K562 (cell line): Measurements from ENCODE around the gene ZDHHC14. TPM values are rescaled to one million over a fixed set of nuclear protein-coding genes. Genes with fewer than 3 reads are reported as not detected.
A peak's percentile ranks its signal among the peaks of the same experiment; 100 is the strongest.

Source experiments
- ARID2 ChIP-seq: fragments of 450-650 bp; IDR thresholded peaks from 2 replicates; pipeline ENCODE4 v1.6.1; 2017; ENCODE audit warnings: antibody characterized with exemption, mild to moderate bottlenecking
- ARNT ChIP-seq, 2 experiments: fragments of 450-650 bp; IDR thresholded peaks; 2 replicates each; pipeline ENCODE4 v1.6.1; 2016; ENCODE audit warnings: mild to moderate bottlenecking in 1 of 2
- CCAR2 ChIP-seq: fragments of 200-400 bp; formaldehyde crosslinking; IDR thresholded peaks from 2 replicates; pipeline ENCODE4 v1.6.1; 2017; ENCODE audit warnings: mild to moderate bottlenecking, low read depth, low read length
- CSDE1 ChIP-seq, 2 experiments: fragments of 450-650 bp; IDR thresholded peaks; 2 replicates each; pipeline ENCODE4 v1.6.1; 2016; ENCODE audit warnings: mild to moderate bottlenecking in 1 of 2
- ESRRB ChIP-seq: fragments of 250-450 bp; sonication (Bioruptor Pico); IDR thresholded peaks from 2 replicates; pipeline ENCODE4 v1.5.0; 2020; ENCODE audit warnings: mild to moderate bottlenecking, moderate library complexity, borderline replicate concordance
- GABPB1 ChIP-seq: sonication (generic); formaldehyde crosslinking; IDR thresholded peaks from 2 replicates; pipeline ENCODE4 v1.8.0; 2022; ENCODE audit warnings: mild to moderate bottlenecking, missing genetic modification reagents
- HDAC2 ChIP-seq: fragments of 450-650 bp; IDR thresholded peaks from 2 replicates; pipeline ENCODE4 v1.6.1; 2016; ENCODE audit warnings: mild to moderate bottlenecking
- KDM5B ChIP-seq: fragments of 200-600 bp; sonication (generic); IDR thresholded peaks from 2 replicates; pipeline ENCODE4 v1.6.1; 2012; ENCODE audit warnings: low read depth, mild to moderate bottlenecking, moderate library complexity, low read length, control low read depth, inconsistent platforms; ENCODE audit not compliant: insufficient replicate concordance
- MTA2 ChIP-seq: fragments of 450-650 bp; IDR thresholded peaks from 2 replicates; pipeline ENCODE4 v1.6.1; 2016; ENCODE audit warnings: low read depth
- NCOA4 ChIP-seq: fragments of 450-650 bp; IDR thresholded peaks from 2 replicates; pipeline ENCODE4 v1.6.1; 2018; ENCODE audit warnings: mild to moderate bottlenecking; ENCODE audit not compliant: partially characterized antibody
- NFATC3 ChIP-seq: fragments of 450-650 bp; IDR thresholded peaks from 2 replicates; pipeline ENCODE4 v1.6.1; 2017; ENCODE audit warnings: mild to moderate bottlenecking
- PHB2 ChIP-seq: fragments of 450-650 bp; IDR thresholded peaks from 2 replicates; pipeline ENCODE4 v1.6.1; 2017; ENCODE audit warnings: low read depth
- SAFB ChIP-seq: fragments of 200-400 bp; formaldehyde crosslinking; IDR thresholded peaks from 2 replicates; pipeline ENCODE4 v1.6.1; 2017; ENCODE audit warnings: low read depth, low read length, borderline replicate concordance
- SAFB2 ChIP-seq: fragments of 200-400 bp; formaldehyde crosslinking; IDR thresholded peaks from 2 replicates; pipeline ENCODE4 v1.6.1; 2018; ENCODE audit warnings: borderline replicate concordance, low read length, low read depth, moderate library complexity; ENCODE audit not compliant: severe bottlenecking
- SMARCA5 ChIP-seq: fragments of 450-650 bp; IDR thresholded peaks from 2 replicates; pipeline ENCODE4 v1.6.1; 2016
- SMARCB1 ChIP-seq: IDR thresholded peaks from 2 replicates; pipeline ENCODE4 v1.6.1; 2011; ENCODE audit warnings: improper control_type of control experiment, low read depth; ENCODE audit not compliant: insufficient read length
- TARDBP ChIP-seq: fragments of 450-650 bp; IDR thresholded peaks from 2 replicates; pipeline ENCODE4 v1.6.1; 2016
- THRAP3 ChIP-seq: fragments of 450-650 bp; IDR thresholded peaks from 2 replicates; pipeline ENCODE4 v1.6.1; 2016; ENCODE audit warnings: mild to moderate bottlenecking, inconsistent platforms, borderline replicate concordance
- ZBTB2 ChIP-seq: fragments of 450-650 bp; IDR thresholded peaks from 2 replicates; pipeline ENCODE4 v1.6.1; 2016; ENCODE audit warnings: antibody characterized with exemption
- ZEB2 ChIP-seq: fragments of 450-650 bp; IDR thresholded peaks from 2 replicates; pipeline ENCODE4 v1.6.1; 2016
- ZNF316 ChIP-seq: fragments of 450-650 bp; IDR thresholded peaks from 2 replicates; pipeline ENCODE4 v1.6.1; 2016
- ZNF699 ChIP-seq: fragments of 250-450 bp; sonication (Bioruptor Pico); IDR thresholded peaks from 2 replicates; pipeline ENCODE4 v1.8.0; 2021; ENCODE audit warnings: mild to moderate bottlenecking, moderate library complexity; ENCODE audit not compliant: insufficient replicate concordance
- ZNF740 ChIP-seq, 3 experiments: fragments of 200-800 bp in 1 of 3; sonication (Bioruptor generic) in 1 of 3; sonication (generic) in 1 of 3; formaldehyde crosslinking in 1 of 3; IDR thresholded peaks; 2 replicates each; pipeline versions ENCODE4 v1.6.1 to v1.8.0; 2016 to 2022; ENCODE audit warnings: mild to moderate bottlenecking in 2 of 3, missing compliant biosample characterization in 2 of 3, missing genetic modification characterization in 2 of 3, missing genetic modification reagents in 1 of 3
- polyA plus RNA-seq, 8 experiments: library from polyadenylated mRNA; depleted of rRNA in 4 of 8; stranded (reverse) in 5 of 8; unstranded in 3 of 8; fragments of >200 nt; fragmentation: Nextera tagmentation in 2 of 8; fragmentation: Illumina TruSeq in 1 of 8; extraction: Ambion mirVana in 2 of 8; extraction: Trizol in 1 of 8; gene quantifications; 2 replicates each; pipeline versions ENCODE4 v1.2.1 to v1.2.3, GENCODE V29; 2011 to 2014; ENCODE audit warnings: inconsistent platforms in 1 of 8, missing spikeins in 1 of 8
- total RNA-seq, 7 experiments: library from RNA; depleted of rRNA in 6 of 7; stranded (reverse); fragments of >200 nt in 6 of 7; fragmentation: Illumina TruSeq in 2 of 7; extraction: Trizol in 2 of 7; gene quantifications; 2 replicates each; pipeline versions ENCODE4 v1.2.1 to v1.2.3, GENCODE V29; 2011 to 2021; ENCODE audit warnings: low replicate concordance in 1 of 7
- TF ChIP-seq, protein P1 (sequence below): fragments of 450-650 bp; IDR thresholded peaks from 2 replicates; pipeline ENCODE4 v1.7.0; 2016; ENCODE audit warnings: borderline replicate concordance

The ZDHHC14 gene
- total and polyA plus RNA-seq, 9 of the 15 experiments (the other 6 are each of a cell fraction or from before 2014, with no cell fraction given), result 0.92 to 23.1 (median 13.8) TPM

GRCh38 chr6:157667211-157668008 is 286.4 kb downstream of the ZDHHC14 start (continued):
- TF ChIP-seq MTA2 (peak; percentile 36; the same call in 1 of the 2 replicates), ZNF316 (peak; percentile 21; the same call in 1 of the 2 replicates), SAFB2 (no peak), GABPB1 (CRISPR knock-in tag) (0 out of 2 replicates have a peak, but pooled peaks have one; percentile 1), ARNT (IDR thresholded peaks at IDR 0.05) (peak in 1 of 2 experiments; percentile 82; a peak in 2 of 4 replicates), SMARCB1 (no peak), THRAP3 (peak; percentile 98), NCOA4 (peak; percentile 60), CSDE1 (IDR thresholded peaks at IDR 0.05) (peak in 1 of 2 experiments; percentile 71; a peak in 2 of 4 replicates), ZBTB2 (peak; percentile 62; the same call in 1 of the 2 replicates), HDAC2 (peak; percentile 64; the same call in 1 of the 2 replicates), PHB2 (peak; percentile 80; the same call in 1 of the 2 replicates), NFATC3 (peak; percentile 83), KDM5B (no peak), CCAR2 (no peak), ZNF740 (CRISPR knock-in tag; IDR thresholded peaks at IDR 0.05) (no peak), ZNF740 (tag; IDR thresholded peaks at IDR 0.05) (no peak), ESRRB (CRISPR knock-in tag) (no peak), ZNF699 (CRISPR knock-in tag) (no peak), SMARCA5 (peak; percentile 80), SAFB (no peak), ARID2 (peak; percentile 92), ZEB2 (peak; percentile 67), TARDBP (no peak)
- TF ChIP-seq, protein P1, sequence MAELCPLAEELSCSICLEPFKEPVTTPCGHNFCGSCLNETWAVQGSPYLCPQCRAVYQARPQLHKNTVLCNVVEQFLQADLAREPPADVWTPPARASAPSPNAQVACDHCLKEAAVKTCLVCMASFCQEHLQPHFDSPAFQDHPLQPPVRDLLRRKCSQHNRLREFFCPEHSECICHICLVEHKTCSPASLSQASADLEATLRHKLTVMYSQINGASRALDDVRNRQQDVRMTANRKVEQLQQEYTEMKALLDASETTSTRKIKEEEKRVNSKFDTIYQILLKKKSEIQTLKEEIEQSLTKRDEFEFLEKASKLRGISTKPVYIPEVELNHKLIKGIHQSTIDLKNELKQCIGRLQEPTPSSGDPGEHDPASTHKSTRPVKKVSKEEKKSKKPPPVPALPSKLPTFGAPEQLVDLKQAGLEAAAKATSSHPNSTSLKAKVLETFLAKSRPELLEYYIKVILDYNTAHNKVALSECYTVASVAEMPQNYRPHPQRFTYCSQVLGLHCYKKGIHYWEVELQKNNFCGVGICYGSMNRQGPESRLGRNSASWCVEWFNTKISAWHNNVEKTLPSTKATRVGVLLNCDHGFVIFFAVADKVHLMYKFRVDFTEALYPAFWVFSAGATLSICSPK, result peak; percentile 88; the same call in 1 of the 2 replicates
